T-helper 2 cell treated with Interferon-gamma antibody and Interleukin-4, amounts not matched to agents 100 ng/mL and 5 ng/mL, for 36 hours (primary cell): Measurements from ENCODE around the gene ADARB1. TPM values are rescaled to one million over a fixed set of nuclear protein-coding genes. Genes with fewer than 3 reads are reported as not detected.
"Not testable (repeated sequence)": the region's sequence is repeated elsewhere in the genome, so short reads cannot be mapped to it uniquely, and the experiment has no call there.

Experiments used
- intact Hi-C: fragments of 100-400 bp; cut with micrococcal nuclease; formaldehyde crosslinking; loops from one replicate; pipeline ENCODE4 v1.15.1; 2023
- total RNA-seq: library from RNA; stranded (reverse); gene quantifications from 2 replicates; pipeline ENCODE4 v1.2.3, GENCODE V29; 2022

ADARB1 gene
- total RNA-seq, 1 donor from 2014 or later = 51.5 TPM

DNA sequence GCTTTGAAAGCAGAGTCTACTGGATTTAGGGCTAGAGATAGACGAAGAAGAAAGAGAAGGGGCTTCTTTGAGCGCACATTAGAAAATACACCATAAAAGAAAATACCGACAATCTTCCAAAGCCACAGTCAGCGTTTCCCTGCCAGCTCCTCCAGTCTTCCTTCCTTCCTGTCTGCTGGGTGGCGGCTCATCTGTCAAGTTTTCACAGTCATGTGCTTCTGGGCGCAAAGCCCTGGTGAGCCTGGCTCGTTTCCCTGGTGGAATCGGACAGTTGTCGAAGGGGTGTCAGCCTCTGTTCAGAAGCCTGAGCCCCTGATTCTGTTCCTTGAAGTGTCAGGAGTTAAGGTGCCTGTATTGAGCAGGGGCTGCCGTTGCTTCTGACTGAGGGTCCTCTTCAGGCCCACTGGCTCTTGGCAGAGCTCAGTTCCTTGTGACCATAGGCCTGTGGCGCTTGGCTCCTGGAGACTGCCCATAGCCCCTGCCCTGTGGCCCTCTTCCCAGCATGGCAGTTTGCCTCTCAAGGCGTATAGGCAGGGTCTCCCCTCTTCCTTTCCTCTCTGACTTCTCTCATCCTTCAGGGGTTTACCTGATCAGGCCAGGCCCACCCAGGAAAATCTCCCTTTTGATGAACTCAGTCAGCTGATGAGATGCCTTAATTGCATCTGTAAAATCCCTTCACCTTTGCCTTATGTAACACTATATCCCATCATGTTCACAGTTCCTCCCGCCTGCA, 58.6 kb downstream of the ADARB1 start:
- intact Hi-C loops = no loop called here

- intact Hi-C loops = not testable (repeated sequence)
These were observed 59.3 kb downstream of the ADARB1 start for GRCh38 chr21:45133574-45134278.

GRCh38 chr21:45134279-45135076, 60.1 kb downstream of the ADARB1 start:
- intact Hi-C loops = no loop called here

GRCh38 chr21:45135122-45135521, 60.7 kb downstream of the ADARB1 start:
- intact Hi-C loops = no loop called here

- intact Hi-C loops = no loop called here
These were observed 61.5 kb downstream of the ADARB1 start for GRCh38 chr21:45135868-45136267.

DNA sequence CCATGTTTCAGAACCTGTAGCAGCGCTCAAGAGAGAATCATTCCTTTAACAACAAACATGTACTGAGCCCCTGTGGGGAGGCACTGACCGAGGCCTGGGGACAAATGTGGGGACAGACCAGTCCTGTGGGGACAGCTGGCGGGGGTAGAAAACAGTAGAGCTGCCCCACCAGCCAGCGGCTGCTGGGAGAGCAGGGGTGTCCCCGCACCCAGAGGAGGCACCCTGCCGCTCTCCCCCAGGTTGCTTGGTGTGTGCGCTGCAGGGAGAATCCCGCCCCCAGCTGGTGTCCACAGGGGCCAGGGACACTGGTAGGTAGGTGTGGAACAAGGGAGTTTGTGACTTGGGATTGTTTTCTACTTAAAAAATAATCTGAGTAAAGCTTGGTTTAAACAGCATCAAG, 62.1 kb downstream of the ADARB1 start:
- intact Hi-C loops = no loop called here

GRCh38 chr21:45136927-45137611, 62.7 kb downstream of the ADARB1 start:
- intact Hi-C loops = no loop called here

DNA sequence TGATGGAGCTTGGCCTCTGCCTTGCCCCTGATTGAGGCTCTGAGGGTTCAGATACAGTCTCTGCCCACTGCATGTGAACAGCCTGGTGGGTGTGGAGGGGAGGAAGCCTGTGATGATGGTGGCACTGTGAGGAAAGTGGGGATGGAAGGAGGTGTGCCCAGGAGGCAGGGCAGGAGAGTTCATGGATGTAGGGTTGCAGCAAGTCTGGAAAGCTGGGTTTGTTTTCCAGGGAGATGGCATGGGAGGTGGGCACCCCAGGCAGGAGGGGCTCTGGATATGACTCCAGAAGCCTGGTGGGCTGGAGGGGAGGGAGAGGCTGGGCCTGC, 63.2 kb downstream of the ADARB1 start:
- intact Hi-C loops = no loop called here

- intact Hi-C loops = loop anchor here (1.0 kb wide), 1 partner anchor 189 kb away; no protein-coding TSS in a partner anchor
These were observed 64.0 kb downstream of the ADARB1 start for GRCh38 chr21:45138199-45139002.

DNA sequence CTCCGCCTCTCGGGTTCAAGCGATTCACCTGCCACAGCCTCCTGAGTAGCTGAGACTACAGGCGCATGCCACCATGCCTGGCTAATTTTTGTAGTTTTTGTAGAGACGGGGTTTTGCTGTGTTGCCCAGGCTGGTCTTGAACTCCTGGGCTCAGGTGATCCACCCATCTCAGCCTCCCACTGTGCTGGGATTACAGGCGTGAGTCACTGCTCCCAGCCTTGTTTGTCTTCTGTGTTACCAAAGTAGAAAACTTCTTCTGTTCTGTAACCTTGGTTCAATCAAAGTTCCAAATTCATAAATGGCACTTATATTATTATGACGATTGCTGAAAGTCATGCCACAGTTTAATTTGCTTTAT, 64.6 kb downstream of the ADARB1 start:
- intact Hi-C loops = not testable (repeated sequence)

- intact Hi-C loops = no loop called here
These were observed 65.1 kb downstream of the ADARB1 start for GRCh38 chr21:45139473-45139872.

DNA sequence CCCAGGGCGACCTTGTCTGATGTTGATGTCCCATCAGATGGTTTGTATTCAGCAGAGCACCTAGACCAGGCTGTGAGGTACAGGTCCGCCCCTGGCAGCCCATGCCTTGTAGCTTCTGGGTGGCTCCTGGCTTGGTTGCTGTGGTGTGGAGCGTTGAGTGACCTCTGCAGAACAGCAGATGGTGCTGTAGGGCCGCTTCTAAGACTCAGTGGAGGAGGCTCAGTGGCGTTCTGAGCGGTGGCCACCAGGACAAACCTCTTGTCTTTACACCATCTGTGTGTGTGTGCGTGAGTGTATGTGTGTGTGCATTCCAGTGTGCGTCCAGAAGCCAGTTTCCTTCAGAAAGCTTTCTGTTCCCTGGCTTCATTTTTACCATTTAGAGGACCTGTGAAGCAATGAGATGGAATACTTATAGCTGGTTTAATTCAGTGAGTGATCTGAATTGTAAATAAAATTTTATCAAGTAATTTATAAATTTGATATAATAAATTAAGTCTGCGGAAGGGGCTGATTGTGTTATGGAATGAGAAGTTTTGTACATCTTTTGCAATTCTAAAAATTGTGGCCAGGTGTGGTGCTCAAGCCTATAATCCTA, 66.1 kb downstream of the ADARB1 start:
- intact Hi-C loops = loop anchor here (10.0 kb wide), 1 partner anchor 84 kb away; no protein-coding TSS in a partner anchor

DNA sequence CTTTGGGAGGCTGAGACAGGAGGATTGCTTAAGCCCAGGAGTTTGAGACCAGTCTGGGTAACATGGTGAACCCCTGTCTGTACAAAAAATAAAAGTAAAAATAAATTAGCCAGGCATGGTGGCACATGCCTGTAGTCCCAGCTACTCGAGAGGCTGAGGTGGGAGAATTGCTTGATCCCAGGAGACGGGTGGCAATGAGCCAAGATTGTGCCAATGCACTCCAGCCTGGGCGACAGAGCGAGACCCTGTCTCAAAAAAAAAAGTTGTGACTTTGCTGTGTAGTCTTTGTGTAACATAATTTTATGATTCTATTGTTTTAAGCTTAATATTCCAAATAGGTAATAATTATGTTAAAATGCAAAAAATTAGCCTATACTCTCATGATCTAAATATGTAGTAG, 66.6 kb downstream of the ADARB1 start:
- intact Hi-C loops = loop anchor here (10.0 kb wide), 1 partner anchor 84 kb away; no protein-coding TSS in a partner anchor

- intact Hi-C loops = loop anchor here (10.0 kb wide), 1 partner anchor 83 kb away; no protein-coding TSS in a partner anchor
These were observed 67.1 kb downstream of the ADARB1 start for GRCh38 chr21:45141507-45141906.

DNA sequence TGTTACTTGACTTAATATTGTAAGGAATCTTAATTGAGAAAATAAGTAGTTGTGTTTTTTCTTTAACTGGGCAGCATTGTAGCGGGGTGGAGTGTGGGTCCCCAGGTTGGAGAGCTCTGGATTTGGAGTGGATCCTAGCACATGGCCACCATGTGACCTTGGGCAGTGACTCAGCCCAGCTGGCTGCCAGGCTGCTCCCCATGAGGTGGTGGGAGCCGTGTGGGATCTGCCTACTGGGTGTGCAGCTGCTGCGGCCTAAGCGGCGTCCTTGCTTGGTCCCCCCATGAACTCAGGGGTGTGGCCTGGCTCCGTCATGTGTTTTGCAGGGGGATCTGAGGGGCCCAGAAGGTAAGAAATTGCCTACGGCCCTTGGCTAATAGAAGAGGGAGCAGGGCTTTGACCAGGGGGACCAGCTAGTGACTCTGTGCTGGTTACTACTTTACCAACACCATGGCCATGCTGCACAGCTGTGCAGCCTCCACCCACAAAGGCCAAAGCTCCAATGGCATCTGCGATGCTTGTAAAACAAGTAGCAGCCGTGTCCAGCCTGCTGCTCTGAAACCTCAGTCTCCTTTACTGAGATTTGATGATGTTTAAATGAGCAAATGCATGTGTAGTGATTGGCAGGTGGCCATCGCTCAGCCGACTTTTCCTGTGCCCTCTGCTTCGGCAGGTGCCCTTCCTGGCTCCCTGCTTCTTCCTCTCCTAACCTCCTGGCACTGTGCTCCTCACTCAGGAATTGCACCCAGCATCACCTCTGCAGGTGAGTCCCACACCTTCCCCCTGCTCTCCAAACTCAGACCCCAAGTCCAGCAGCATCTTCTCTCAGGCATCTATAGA, 68.3 kb downstream of the ADARB1 start:
- intact Hi-C loops = loop anchor here (10.0 kb wide), 1 partner anchor 82 kb away; no protein-coding TSS in a partner anchor

DNA sequence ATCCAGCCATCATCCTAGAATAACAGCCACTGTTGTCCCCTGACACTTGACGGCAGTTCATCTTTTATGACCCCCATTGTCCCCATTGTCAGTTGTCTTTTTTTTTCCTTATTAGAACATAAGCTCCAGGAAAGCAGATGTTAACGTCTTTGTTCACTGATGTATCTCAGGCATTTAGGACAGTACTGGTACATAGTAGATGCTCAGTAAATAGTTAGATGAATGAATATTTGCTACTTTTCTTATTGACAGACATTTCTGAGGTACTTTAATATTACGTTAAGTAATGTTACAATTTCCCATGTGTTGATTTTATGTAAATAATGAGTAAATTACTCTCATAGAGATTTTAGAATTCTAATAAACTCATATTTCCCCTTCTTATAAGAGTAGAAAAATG, 69.5 kb downstream of the ADARB1 start:
- intact Hi-C loops = loop anchor here (10.0 kb wide), 1 partner anchor 81 kb away; no protein-coding TSS in a partner anchor

- intact Hi-C loops = loop anchor here (10.0 kb wide), 1 partner anchor 80 kb away; no protein-coding TSS in a partner anchor
These were observed 70.8 kb downstream of the ADARB1 start for GRCh38 chr21:45145146-45145545.

DNA sequence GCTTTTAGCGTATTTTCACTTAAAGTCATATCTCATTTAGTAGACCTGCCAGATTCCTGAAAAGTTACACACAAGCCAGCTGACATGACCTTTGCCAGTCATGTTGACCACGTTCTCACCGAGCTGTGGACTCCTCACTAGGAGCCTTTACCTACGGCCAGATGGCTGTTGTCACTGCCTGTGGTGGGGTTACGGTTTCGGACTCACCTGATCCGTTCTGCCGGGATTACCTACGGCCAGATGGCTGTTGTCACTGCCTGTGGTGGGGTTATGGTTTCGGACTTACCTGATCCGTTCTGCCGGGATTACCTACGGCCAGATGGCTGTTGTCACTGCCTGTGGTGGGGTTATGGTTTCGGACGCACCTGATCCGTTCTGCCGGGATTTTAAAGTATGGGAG, 71.5 kb downstream of the ADARB1 start:
- intact Hi-C loops = loop anchor here (10.0 kb wide), 1 partner anchor 79 kb away; no protein-coding TSS in a partner anchor

DNA sequence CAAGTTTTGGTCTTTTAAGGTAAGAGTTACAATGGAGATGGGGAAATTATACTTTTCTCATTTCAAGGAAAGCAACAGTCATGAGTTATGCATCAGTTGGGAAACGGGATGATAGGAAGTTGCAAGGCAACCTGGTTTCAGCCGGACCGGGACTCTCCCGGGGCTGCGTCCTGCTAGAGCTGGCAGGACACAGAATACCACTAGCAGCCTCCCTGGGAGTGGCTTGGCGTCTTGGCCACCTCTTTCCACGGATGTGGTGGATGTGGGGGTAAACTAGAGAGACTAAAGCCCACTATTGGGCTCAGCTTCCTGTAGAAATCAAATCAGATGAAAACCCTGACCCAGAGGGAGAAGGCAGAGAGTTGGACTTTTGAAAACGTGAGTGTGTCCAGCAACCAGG, 71.9 kb downstream of the ADARB1 start:
- intact Hi-C loops = loop anchor here (10.0 kb wide), 1 partner anchor 78 kb away; no protein-coding TSS in a partner anchor
